ENCODE data around the gene CUX1. TPM values are rescaled to one million over a fixed set of nuclear protein-coding genes. Genes with fewer than 3 reads are reported as not detected.

Gene CUX1
- total RNA-seq, 1 donor from 2014 or later, result 50.6 TPM

DNA sequence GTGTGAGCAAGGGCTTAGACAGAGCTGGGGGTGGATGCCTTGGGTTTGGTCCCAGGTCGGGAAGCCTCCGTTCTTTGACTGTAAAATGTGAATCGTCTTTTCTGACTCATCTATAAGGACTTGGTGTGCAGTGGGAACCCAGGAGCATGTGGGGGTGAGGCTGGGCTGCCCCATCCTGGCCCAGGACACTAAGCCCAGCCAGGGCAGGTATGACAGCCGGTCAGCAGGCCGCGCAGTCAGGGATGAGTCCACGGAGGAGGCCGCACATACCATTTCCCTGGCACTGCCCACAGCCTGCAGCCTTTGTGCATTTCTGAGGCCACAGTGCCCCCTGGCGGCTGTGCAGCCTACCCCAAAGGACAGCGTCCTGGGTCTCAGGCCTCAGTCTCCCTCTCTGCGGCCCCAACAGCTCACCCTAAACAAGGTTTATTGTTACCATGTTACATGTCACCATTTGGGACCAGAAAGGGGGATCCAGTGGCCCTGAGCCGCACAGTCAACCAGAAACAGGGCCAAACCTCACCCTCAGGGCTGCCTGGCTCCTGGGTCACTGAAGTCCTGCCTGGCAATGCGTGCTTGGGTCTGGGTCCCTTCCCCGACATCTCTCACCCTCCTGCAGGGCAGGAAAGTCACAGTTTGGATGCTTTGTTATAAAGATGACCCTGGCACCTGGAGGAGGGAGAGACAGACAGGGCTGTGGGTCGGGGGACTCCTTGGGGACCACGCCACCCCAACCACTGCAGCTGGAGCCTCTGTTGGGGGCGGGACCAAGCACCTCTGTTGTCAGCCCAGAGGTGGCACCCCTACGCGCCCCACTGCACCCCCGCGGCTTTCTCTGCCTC, 454.9 kb downstream of the CUX1 start:
- H3K9ac ChIP-seq (ENCODE audit: low read length), result no peak overlapping the region
- Mint-ChIP-seq H3K27me3 (ENCODE audit: low read depth, unreplicated experiment) (peaks cover 14% of the 10 kb centered on the region), H3K27ac (ENCODE audit: unreplicated experiment) (no peak overlapping the region), H3K4me1 (ENCODE audit: low read depth, unreplicated experiment) (peaks cover 11% of the 10 kb centered on the region), H3K36me3 (ENCODE audit: low read depth, unreplicated experiment) (peaks cover 3% of the 10 kb centered on the region), H3K9me3 (ENCODE audit: unreplicated experiment) (peaks cover 2% of the 10 kb centered on the region), H3K4me3 (ENCODE audit: unreplicated experiment) (no peak overlapping the region)
- H3K4me1 ChIP-seq (ENCODE audit: insufficient read depth, low read length), result peaks cover 16% of the 10 kb centered on the region
- no peak for FAIRE-seq
- peak; percentile 45 for DNase-seq (ENCODE audit: low read depth)
- no peak overlapping the region for H3K4me3 ChIP-seq (ENCODE audit: insufficient read depth, low read depth, low read length)
- no peaks in the 10 kb centered on the region for H3K36me3 ChIP-seq (ENCODE audit: insufficient read depth, low read length)
- peak overlapping the region; percentile 70 for H3K4me2 ChIP-seq (ENCODE audit: low read length)
- H4K20me1 ChIP-seq (ENCODE audit: insufficient read depth, low read length), result no peaks in the 10 kb centered on the region
- no peak for TF ChIP-seq EZH2 (IDR thresholded peaks at IDR 0.05; ENCODE audit: insufficient read depth, low read length)
- TF ChIP-seq, protein P1, sequence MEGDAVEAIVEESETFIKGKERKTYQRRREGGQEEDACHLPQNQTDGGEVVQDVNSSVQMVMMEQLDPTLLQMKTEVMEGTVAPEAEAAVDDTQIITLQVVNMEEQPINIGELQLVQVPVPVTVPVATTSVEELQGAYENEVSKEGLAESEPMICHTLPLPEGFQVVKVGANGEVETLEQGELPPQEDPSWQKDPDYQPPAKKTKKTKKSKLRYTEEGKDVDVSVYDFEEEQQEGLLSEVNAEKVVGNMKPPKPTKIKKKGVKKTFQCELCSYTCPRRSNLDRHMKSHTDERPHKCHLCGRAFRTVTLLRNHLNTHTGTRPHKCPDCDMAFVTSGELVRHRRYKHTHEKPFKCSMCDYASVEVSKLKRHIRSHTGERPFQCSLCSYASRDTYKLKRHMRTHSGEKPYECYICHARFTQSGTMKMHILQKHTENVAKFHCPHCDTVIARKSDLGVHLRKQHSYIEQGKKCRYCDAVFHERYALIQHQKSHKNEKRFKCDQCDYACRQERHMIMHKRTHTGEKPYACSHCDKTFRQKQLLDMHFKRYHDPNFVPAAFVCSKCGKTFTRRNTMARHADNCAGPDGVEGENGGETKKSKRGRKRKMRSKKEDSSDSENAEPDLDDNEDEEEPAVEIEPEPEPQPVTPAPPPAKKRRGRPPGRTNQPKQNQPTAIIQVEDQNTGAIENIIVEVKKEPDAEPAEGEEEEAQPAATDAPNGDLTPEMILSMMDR (IDR thresholded peaks at IDR 0.05; ENCODE audit: insufficient read depth, low read depth, low read length), result peak; percentile 79
- H3K79me2 ChIP-seq (ENCODE audit: insufficient read depth, low read length), result no peaks in the 10 kb centered on the region
- H3K9me3 ChIP-seq (ENCODE audit: insufficient read depth, low read depth, low read length), result no peaks in the 10 kb centered on the region
- H2AFZ ChIP-seq (ENCODE audit: low read depth, low read length), result peak overlapping the region; percentile 22
- no peak overlapping the region for H3K27ac ChIP-seq (ENCODE audit: low read depth, low read length)
- H3K27me3 ChIP-seq (ENCODE audit: insufficient read depth, low read length), result no peaks in the 10 kb centered on the region

DNA sequence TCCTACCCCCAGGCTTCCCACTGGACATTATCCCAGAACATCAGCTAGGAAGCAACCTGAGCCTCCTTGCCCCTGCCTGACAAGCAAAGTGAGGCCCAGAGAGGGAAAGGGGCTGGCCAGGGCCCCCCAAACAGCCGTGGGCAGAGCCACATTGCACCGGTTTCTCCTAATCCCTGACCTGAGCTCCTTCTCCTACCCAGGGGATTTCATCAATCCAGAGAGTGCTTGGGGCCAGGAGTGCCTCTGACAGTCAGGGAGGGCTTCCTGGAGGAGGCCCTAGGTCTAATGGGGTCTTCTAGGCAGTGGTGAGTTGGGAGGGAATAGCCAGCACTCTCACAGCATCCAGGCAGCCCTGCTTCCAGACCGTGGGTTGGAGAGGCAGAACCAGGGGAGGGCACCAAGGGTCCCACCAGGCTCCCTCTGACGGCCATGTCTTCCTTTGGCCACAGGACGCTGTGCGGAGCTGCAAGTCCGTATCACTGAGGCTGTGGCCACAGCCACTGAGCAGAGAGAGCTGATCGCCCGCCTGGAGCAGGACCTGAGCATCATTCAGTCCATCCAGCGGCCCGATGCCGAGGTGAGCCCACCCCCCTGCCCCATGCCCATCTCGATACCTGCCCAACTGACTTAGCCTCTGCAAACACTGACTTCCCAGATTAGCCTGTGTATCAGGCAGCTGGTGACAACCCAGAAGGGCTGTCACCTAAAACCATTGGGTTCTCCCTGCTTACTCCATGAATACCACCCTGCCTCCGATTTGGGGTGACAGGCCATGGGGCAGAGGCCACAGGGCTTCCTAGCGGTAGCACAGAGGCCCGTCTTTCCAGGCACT, 455.7 kb downstream of the CUX1 start:
- H3K27ac Mint-ChIP-seq (ENCODE audit: unreplicated experiment), result no peak overlapping the region
- H4K20me1 ChIP-seq (ENCODE audit: insufficient read depth, low read length), result no peaks in the 10 kb centered on the region
- no peaks in the 10 kb centered on the region for H3K36me3 ChIP-seq (ENCODE audit: insufficient read depth, low read length)
- peak overlapping the region; percentile 46 for H3K4me2 ChIP-seq (ENCODE audit: low read length)
- no peaks in the 10 kb centered on the region for H3K79me2 ChIP-seq (ENCODE audit: insufficient read depth, low read length)
- no peak overlapping the region for H2AFZ ChIP-seq (ENCODE audit: low read depth, low read length)
- TF ChIP-seq, protein P1 (IDR thresholded peaks at IDR 0.05; ENCODE audit: insufficient read depth, low read depth, low read length), result no peak
- no peak for TF ChIP-seq EZH2 (IDR thresholded peaks at IDR 0.05; ENCODE audit: insufficient read depth, low read length)
- peak overlapping the region; percentile 2 for H3K9ac ChIP-seq (ENCODE audit: low read length)
- H3K27me3 Mint-ChIP-seq (ENCODE audit: low read depth, unreplicated experiment), result peaks cover 9% of the 10 kb centered on the region
- no peak overlapping the region for H3K27ac ChIP-seq (ENCODE audit: low read depth, low read length)
- peaks cover 16% of the 10 kb centered on the region for H3K4me1 ChIP-seq (ENCODE audit: insufficient read depth, low read length)
- no peak overlapping the region for H3K4me3 Mint-ChIP-seq (ENCODE audit: unreplicated experiment)
- peaks cover 11% of the 10 kb centered on the region for H3K4me1 Mint-ChIP-seq (ENCODE audit: low read depth, unreplicated experiment)
- H3K36me3 Mint-ChIP-seq (ENCODE audit: low read depth, unreplicated experiment), result peaks cover 3% of the 10 kb centered on the region
- peaks cover 2% of the 10 kb centered on the region for H3K9me3 Mint-ChIP-seq (ENCODE audit: unreplicated experiment)
- no peaks in the 10 kb centered on the region for H3K9me3 ChIP-seq (ENCODE audit: insufficient read depth, low read depth, low read length)
- no peaks in the 10 kb centered on the region for H3K27me3 ChIP-seq (ENCODE audit: insufficient read depth, low read length)
- no peak for DNase-seq (ENCODE audit: low read depth)
- FAIRE-seq, result no peak
- H3K4me3 ChIP-seq (ENCODE audit: insufficient read depth, low read depth, low read length), result no peak overlapping the region

Data from astrocyte (in vitro differentiated cells and primary cell).